ENCODE results near the gene WWC2. TPM values are rescaled to one million over a fixed set of nuclear protein-coding genes. Genes with fewer than 3 reads are reported as not detected.
A peak's percentile ranks its signal among the peaks of the same experiment; 100 is the strongest.

Gene WWC2
- total RNA-seq (0.20 TPM), polyA plus RNA-seq (under 1 TPM in 3 of 4 donors, not detected in 1; 0.14 to 0.51 (median 0.33) TPM)

DNA sequence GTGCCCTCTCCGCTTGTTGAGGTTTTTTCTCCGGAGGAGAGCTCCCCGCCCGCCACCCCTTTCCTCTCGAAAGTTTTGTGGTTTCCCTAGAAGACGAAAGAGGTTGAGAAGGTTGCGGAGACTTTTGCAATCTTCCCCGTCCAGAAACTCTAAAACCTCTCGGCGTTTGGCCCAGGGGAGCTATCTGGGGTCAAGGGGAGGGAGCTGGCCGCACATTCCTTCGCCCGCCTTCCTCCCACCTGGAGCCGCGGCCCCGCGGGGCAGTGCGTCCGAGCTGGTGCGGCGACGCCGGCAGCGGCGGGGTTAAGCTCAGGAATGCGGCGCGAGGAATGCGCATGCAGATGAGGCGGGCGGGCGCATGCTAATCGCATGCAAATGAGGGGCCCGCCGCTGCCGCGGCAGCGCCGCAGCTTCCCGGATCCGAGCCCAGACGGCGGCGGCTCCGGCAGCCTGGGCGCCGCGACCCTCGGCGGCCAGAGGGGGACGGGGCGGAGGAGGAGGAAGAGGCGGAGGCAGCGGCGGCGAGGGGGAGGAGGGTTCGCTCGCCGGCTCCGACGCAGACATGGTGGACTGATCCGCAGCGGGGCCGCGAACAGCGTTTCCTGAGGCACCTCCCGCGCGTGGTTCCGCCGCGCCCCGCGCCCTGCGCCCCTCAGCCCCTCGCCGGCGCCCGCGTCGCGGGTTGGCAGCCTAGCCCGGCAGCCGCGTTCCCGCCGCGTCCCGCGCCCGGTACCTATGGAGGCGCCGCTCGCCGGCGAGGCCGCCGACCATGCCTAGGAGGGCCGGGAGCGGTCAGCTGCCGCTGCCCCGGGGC lies at the start of gene WWC2:
TSS of gene WWC2 (plus strand) at position 535 of the 814 bp plus-strand sequence. CDS start at position 770, 235 bp downstream.
- Histone ChIP-seq H3K4me1 (ENCODE audit: control insufficient read depth, insufficient read depth, low read length, poor library complexity, severe bottlenecking) (peaks cover 20% of the 10 kb centered on the region), H3K9me3 (ENCODE audit: control insufficient read depth in 2 of 2, low read length in 2 of 2) (no peaks in the 10 kb centered on the region), H3K27ac (ENCODE audit: insufficient read depth, low read length, poor library complexity, severe bottlenecking) (no peak within 1 kb of the TSS), H3K36me3 (ENCODE audit: control insufficient read depth, insufficient read depth, low read length) (no peaks in the 10 kb centered on the region), H3K27me3 (ENCODE audit: control insufficient read depth, insufficient read depth, low read length) (peaks cover 31% of the 10 kb centered on the region), H3K4me3 (ENCODE audit: low read depth, low read length) (no peak within 1 kb of the TSS)
- Mint-ChIP-seq H3K4me3 (peak within 1 kb of the TSS; percentile 29 to 72 (median 66)), H3K4me1 (peaks cover 0 to 9% (median 6%) of the 10 kb centered on the region in 4 donors), H3K27ac (no peak within 1 kb of the TSS), H3K36me3 (no peaks in the 10 kb centered on the region), H3K27me3 (peaks cover 53% of the 10 kb centered on the region), H3K9me3 (no peaks in the 10 kb centered on the region)
- DNase-seq (peak; percentile 14 to 42 (median 40)), ATAC-seq (ENCODE audit: low read depth in 2 of 2) (peak; percentile 53 to 57)

DNA sequence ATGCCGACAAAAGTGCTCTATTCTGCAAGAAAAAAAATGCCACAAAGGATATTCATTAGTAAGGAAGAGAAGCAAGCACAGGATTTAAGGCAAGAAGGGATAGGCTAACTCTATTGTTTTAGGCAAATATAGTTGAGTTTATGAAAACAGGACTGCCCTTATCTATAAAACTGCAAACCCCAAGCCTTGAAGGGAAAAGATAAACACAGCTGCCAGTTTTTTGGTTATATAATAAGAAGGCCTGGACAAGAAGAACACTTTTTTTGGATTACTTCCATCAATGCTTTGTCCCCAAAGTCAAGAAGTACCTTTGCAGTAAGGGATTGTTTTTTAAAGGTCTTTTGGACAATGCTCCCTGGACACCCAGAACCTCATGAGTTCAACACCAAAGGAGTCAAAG lies 45.4 kb upstream of the WWC2 start:
- ATAC-seq (ENCODE audit: low read depth in 2 of 2) = no peak
- Mint-ChIP-seq H3K4me1 (no peaks in the 10 kb centered on the region), H3K4me3 (no peak overlapping the region), H3K27me3 (peaks cover 3% of the 10 kb centered on the region), H3K36me3 (no peaks in the 10 kb centered on the region), H3K27ac (no peak overlapping the region), H3K9me3 (peaks cover 0 to 3% (median 0%) of the 10 kb centered on the region in 7 donors)
- no peak for DNase-seq
- H3K27ac ChIP-seq (ENCODE audit: insufficient read depth, low read length, poor library complexity, severe bottlenecking) = no peak overlapping the region
- no peaks in the 10 kb centered on the region for H3K4me1 ChIP-seq (ENCODE audit: control insufficient read depth, insufficient read depth, low read length, poor library complexity, severe bottlenecking)
- no peaks in the 10 kb centered on the region for H3K9me3 ChIP-seq (ENCODE audit: control insufficient read depth in 2 of 2, low read length in 2 of 2)
- H3K4me3 ChIP-seq (ENCODE audit: low read depth, low read length) = no peak overlapping the region
- H3K36me3 ChIP-seq (ENCODE audit: control insufficient read depth, insufficient read depth, low read length) = no peaks in the 10 kb centered on the region
- H3K27me3 ChIP-seq (ENCODE audit: control insufficient read depth, insufficient read depth, low read length) = no peaks in the 10 kb centered on the region

DNA sequence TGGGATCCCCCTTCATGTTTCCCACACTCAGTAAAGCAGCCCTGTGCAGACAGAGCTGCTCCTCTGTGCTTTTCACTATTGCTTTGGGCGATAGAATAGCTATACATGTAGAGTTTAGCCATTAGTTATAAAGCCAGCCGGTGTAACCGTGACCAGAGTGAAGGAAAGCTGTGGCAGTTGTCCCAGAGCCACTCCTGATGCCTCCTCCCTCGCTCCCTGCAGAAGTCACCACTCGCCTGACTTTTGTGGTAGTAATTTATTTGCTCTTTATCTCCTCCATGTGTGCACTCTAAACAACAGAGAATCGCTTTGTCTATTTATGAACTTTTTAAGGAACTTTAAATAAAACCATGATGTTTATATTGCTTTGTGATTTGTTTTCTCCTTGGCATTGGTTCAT lies 41.8 kb upstream of the WWC2 start:
- H3K4me3 Mint-ChIP-seq = no peak overlapping the region
- Histone ChIP-seq H3K27me3 (ENCODE audit: control insufficient read depth, insufficient read depth, low read length) (no peaks in the 10 kb centered on the region), H3K4me3 (ENCODE audit: low read depth, low read length) (no peak overlapping the region), H3K36me3 (ENCODE audit: control insufficient read depth, insufficient read depth, low read length) (no peaks in the 10 kb centered on the region), H3K4me1 (ENCODE audit: control insufficient read depth, insufficient read depth, low read length, poor library complexity, severe bottlenecking) (no peaks in the 10 kb centered on the region), H3K9me3 (ENCODE audit: control insufficient read depth in 2 of 2, low read length in 2 of 2) (no peaks in the 10 kb centered on the region), H3K27ac (ENCODE audit: insufficient read depth, low read length, poor library complexity, severe bottlenecking) (no peak overlapping the region)
- H3K9me3 Mint-ChIP-seq = peaks cover 0 to 6% (median 0%) of the 10 kb centered on the region in 7 donors
- H3K36me3 Mint-ChIP-seq = no peaks in the 10 kb centered on the region
- peaks cover 5% of the 10 kb centered on the region for H3K27me3 Mint-ChIP-seq
- H3K4me1 Mint-ChIP-seq = no peaks in the 10 kb centered on the region
- ATAC-seq (ENCODE audit: low read depth in 2 of 2) (no peak), DNase-seq (no peak)
- H3K27ac Mint-ChIP-seq = no peak overlapping the region

DNA sequence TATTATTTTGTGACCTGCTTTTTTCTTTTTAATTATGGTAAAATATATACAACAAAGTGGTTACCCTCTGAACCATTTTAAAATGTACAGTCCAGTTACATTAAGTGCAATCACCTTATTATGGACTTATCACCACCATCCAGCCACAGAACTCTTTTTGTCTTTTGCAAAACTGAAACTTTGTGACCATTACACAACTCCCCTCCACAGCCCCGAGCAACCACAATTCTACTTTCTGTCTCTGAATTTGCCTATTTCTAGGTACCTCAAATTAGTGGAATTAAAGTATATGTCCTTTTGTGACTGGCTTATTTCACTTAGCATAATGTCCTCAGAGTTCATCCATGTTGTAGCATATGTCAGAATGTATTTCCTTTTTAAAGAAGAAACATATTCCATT lies 39.3 kb upstream of the WWC2 start:
- no peaks in the 10 kb centered on the region for H3K4me1 Mint-ChIP-seq
- Histone ChIP-seq H3K36me3 (ENCODE audit: control insufficient read depth, insufficient read depth, low read length) (no peaks in the 10 kb centered on the region), H3K9me3 (ENCODE audit: control insufficient read depth in 2 of 2, low read length in 2 of 2) (no peaks in the 10 kb centered on the region), H3K27me3 (ENCODE audit: control insufficient read depth, insufficient read depth, low read length) (no peaks in the 10 kb centered on the region), H3K4me3 (ENCODE audit: low read depth, low read length) (no peak overlapping the region), H3K27ac (ENCODE audit: insufficient read depth, low read length, poor library complexity, severe bottlenecking) (no peak overlapping the region), H3K4me1 (ENCODE audit: control insufficient read depth, insufficient read depth, low read length, poor library complexity, severe bottlenecking) (no peaks in the 10 kb centered on the region)
- peaks cover 0 to 4% (median 0%) of the 10 kb centered on the region in 7 donors for H3K9me3 Mint-ChIP-seq
- peaks cover 5% of the 10 kb centered on the region for H3K27me3 Mint-ChIP-seq
- DNase-seq = no peak
- H3K4me3 Mint-ChIP-seq = no peak overlapping the region
- ATAC-seq (ENCODE audit: low read depth in 2 of 2) = no peak
- no peak overlapping the region for H3K27ac Mint-ChIP-seq
- H3K36me3 Mint-ChIP-seq = no peaks in the 10 kb centered on the region

DNA sequence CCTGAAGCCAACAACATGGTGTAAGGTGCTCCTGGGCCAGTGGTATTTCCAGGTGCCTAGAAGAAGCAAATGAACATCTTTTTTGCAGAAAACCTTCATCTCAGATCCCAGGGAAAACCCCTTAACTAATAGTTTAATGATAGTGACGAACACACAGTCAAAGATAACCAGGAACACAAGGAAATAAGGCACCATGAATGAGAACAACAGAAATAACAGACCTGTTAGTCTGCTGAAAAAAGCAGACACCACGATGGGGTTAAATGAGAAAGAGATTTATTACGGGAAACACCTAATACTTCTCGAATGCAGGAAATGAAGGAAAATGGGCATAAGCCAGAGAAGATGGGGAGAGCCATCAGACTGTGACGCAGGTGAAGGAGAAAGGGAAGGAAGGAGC lies 30.6 kb upstream of the WWC2 start:
- Histone ChIP-seq H3K9me3 (ENCODE audit: control insufficient read depth in 2 of 2, low read length in 2 of 2) (no peaks in the 10 kb centered on the region), H3K4me1 (ENCODE audit: control insufficient read depth, insufficient read depth, low read length, poor library complexity, severe bottlenecking) (no peaks in the 10 kb centered on the region), H3K36me3 (ENCODE audit: control insufficient read depth, insufficient read depth, low read length) (no peaks in the 10 kb centered on the region), H3K4me3 (ENCODE audit: low read depth, low read length) (no peak overlapping the region), H3K27me3 (ENCODE audit: control insufficient read depth, insufficient read depth, low read length) (no peaks in the 10 kb centered on the region), H3K27ac (ENCODE audit: insufficient read depth, low read length, poor library complexity, severe bottlenecking) (no peak overlapping the region)
- Mint-ChIP-seq H3K9me3 (peaks cover 0 to 11% (median 0%) of the 10 kb centered on the region in 7 donors), H3K4me1 (no peaks in the 10 kb centered on the region), H3K4me3 (no peak overlapping the region), H3K27ac (no peak overlapping the region), H3K36me3 (no peaks in the 10 kb centered on the region), H3K27me3 (peaks cover 10% of the 10 kb centered on the region)
- DNase-seq = no peak
- ATAC-seq (ENCODE audit: low read depth in 2 of 2) = no peak

DNA sequence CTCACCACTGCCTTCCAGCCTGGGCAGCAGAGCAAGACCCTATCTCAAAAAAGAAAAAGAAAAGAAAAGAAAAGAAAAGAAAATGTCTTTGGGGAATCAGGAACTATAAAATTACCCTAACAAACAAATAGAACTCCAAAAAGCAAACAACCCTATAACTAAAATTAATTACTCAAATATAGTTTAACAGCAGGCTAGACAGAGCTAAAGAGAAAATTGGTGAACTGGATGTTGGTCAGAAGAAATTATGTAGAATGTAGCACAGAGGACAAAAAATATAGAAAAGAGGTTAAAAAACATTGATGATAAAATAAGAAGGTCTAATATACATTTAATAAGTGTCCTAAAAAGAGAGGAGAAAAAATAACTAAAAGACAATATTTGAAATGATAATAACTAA lies 27.8 kb upstream of the WWC2 start:
- Histone ChIP-seq H3K36me3 (ENCODE audit: control insufficient read depth, insufficient read depth, low read length) (no peaks in the 10 kb centered on the region), H3K4me1 (ENCODE audit: control insufficient read depth, insufficient read depth, low read length, poor library complexity, severe bottlenecking) (no peaks in the 10 kb centered on the region), H3K27ac (ENCODE audit: insufficient read depth, low read length, poor library complexity, severe bottlenecking) (no peak overlapping the region), H3K9me3 (ENCODE audit: control insufficient read depth in 2 of 2, low read length in 2 of 2) (no peaks in the 10 kb centered on the region), H3K4me3 (ENCODE audit: low read depth, low read length) (no peak overlapping the region), H3K27me3 (ENCODE audit: control insufficient read depth, insufficient read depth, low read length) (no peaks in the 10 kb centered on the region)
- Mint-ChIP-seq H3K4me3 (no peak overlapping the region), H3K4me1 (no peaks in the 10 kb centered on the region), H3K36me3 (no peaks in the 10 kb centered on the region), H3K27me3 (peaks cover 23% of the 10 kb centered on the region), H3K27ac (no peak overlapping the region), H3K9me3 (peaks cover 0 to 11% (median 0%) of the 10 kb centered on the region in 7 donors)
- DNase-seq (no peak), ATAC-seq (ENCODE audit: low read depth in 2 of 2) (no peak)

DNA sequence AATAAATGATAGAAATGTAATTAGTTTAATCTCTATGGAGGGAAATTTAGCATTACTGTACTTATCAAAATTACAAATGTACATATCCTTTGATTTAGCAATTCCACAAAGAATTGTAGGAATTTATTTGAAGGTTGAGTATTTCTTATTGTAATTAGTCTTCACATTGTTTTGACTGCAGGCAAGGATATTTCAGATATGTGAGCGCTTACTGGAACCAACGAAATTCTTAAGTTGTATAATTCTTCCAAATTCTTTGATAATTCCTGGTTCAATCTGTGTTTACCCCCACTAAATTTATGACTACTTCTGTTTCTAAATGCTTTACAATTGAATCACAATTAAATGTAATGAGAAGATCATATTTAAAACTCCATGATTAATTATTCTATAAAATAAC lies 26.9 kb upstream of the WWC2 start:
- ATAC-seq (ENCODE audit: low read depth in 2 of 2) (no peak), DNase-seq (no peak)
- no peak overlapping the region for H3K4me3 Mint-ChIP-seq
- H3K27ac Mint-ChIP-seq = no peak overlapping the region
- H3K27me3 ChIP-seq (ENCODE audit: control insufficient read depth, insufficient read depth, low read length) = no peaks in the 10 kb centered on the region
- no peaks in the 10 kb centered on the region for H3K36me3 ChIP-seq (ENCODE audit: control insufficient read depth, insufficient read depth, low read length)
- peaks cover 0 to 11% (median 0%) of the 10 kb centered on the region in 7 donors for H3K9me3 Mint-ChIP-seq
- H3K4me1 ChIP-seq (ENCODE audit: control insufficient read depth, insufficient read depth, low read length, poor library complexity, severe bottlenecking) = no peaks in the 10 kb centered on the region
- no peaks in the 10 kb centered on the region for H3K36me3 Mint-ChIP-seq
- no peaks in the 10 kb centered on the region for H3K4me1 Mint-ChIP-seq
- H3K27me3 Mint-ChIP-seq = peaks cover 23% of the 10 kb centered on the region
- H3K9me3 ChIP-seq (ENCODE audit: control insufficient read depth in 2 of 2, low read length in 2 of 2) = no peaks in the 10 kb centered on the region
- H3K27ac ChIP-seq (ENCODE audit: insufficient read depth, low read length, poor library complexity, severe bottlenecking) = no peak overlapping the region
- no peak overlapping the region for H3K4me3 ChIP-seq (ENCODE audit: low read depth, low read length)

DNA sequence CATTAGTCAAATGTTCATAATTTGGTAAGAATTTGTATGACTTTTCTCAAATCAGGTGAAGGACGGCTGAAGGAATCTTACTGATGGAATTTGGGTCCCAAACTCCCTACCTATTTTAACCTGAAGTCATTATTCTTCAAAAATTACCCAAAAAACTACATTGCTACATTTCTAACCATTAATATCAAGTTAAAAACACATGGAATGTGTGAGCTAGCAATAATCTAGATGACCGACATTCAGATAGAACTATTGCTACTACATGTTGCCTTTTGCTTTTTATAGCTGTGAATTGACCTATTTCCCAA lies 25.3 kb upstream of the WWC2 start:
- no peak overlapping the region for H3K27ac Mint-ChIP-seq
- Histone ChIP-seq H3K36me3 (ENCODE audit: control insufficient read depth, insufficient read depth, low read length) (no peaks in the 10 kb centered on the region), H3K27ac (ENCODE audit: insufficient read depth, low read length, poor library complexity, severe bottlenecking) (no peak overlapping the region), H3K27me3 (ENCODE audit: control insufficient read depth, insufficient read depth, low read length) (no peaks in the 10 kb centered on the region), H3K4me1 (ENCODE audit: control insufficient read depth, insufficient read depth, low read length, poor library complexity, severe bottlenecking) (no peaks in the 10 kb centered on the region), H3K9me3 (ENCODE audit: control insufficient read depth in 2 of 2, low read length in 2 of 2) (no peaks in the 10 kb centered on the region), H3K4me3 (ENCODE audit: low read depth, low read length) (no peak overlapping the region)
- H3K36me3 Mint-ChIP-seq = no peaks in the 10 kb centered on the region
- H3K9me3 Mint-ChIP-seq = peaks cover 0 to 7% (median 0%) of the 10 kb centered on the region in 7 donors
- no peak for DNase-seq
- no peak for ATAC-seq (ENCODE audit: low read depth in 2 of 2)
- no peaks in the 10 kb centered on the region for H3K4me1 Mint-ChIP-seq
- H3K4me3 Mint-ChIP-seq = no peak overlapping the region
- H3K27me3 Mint-ChIP-seq = peaks cover 18% of the 10 kb centered on the region
